Activated naive CD4-positive, alpha-beta T cell treated with anti-CD3 and anti-CD28 coated beads for 36 hours (primary cell): Measurements from ENCODE around the gene SUCO. TPM values are rescaled to one million over a fixed set of nuclear protein-coding genes. Genes with fewer than 3 reads are reported as not detected.

Experiments used
- CTCF ChIA-PET: fragments of 350-600 bp; sonication (Branson Sonifier 250); formaldehyde crosslinking; loops from one replicate; lab custom pipeline; 2021; ENCODE audit warnings: antibody characterized with exemption; lab: Charles Lee
- DNase-seq: peaks from one replicate; pipeline ENCODE4 v3.0.0-alpha.2; 2020
- H3K27ac Mint-ChIP-seq: one replicate; pipeline ENCODE4 v1.8.0; 2021; ENCODE audit warnings: mild to moderate bottlenecking, mixed read lengths
- H3K27me3 Mint-ChIP-seq: one replicate; pipeline ENCODE4 v1.8.0; 2021; ENCODE audit warnings: low read depth, mixed read lengths
- H3K36me3 Mint-ChIP-seq: one replicate; pipeline ENCODE4 v1.8.0; 2021; ENCODE audit warnings: low read depth, mixed read lengths
- H3K4me1 Mint-ChIP-seq: one replicate; pipeline ENCODE4 v1.8.0; 2021; ENCODE audit warnings: low read depth, mixed read lengths
- H3K4me3 Mint-ChIP-seq: one replicate; pipeline ENCODE4 v1.8.0; 2021; ENCODE audit warnings: mild to moderate bottlenecking, moderate library complexity, mixed read lengths
- H3K9me3 Mint-ChIP-seq: one replicate; pipeline ENCODE4 v1.8.0; 2021; ENCODE audit warnings: mixed read lengths
- intact Hi-C: fragments of 100-400 bp; cut with micrococcal nuclease; formaldehyde crosslinking; loops from one replicate; pipeline ENCODE4 v1.15.1; 2023
- total RNA-seq, 2 experiments: library from RNA; stranded (reverse); gene quantifications; one replicate each; pipeline ENCODE4 v1.2.3, GENCODE V29; 2021

Gene SUCO
- total RNA-seq, 2 experiments from 2014 or later: 23.9 TPM

GRCh38 chr1:172517545-172517944, 15.4 kb upstream of the SUCO start:
- no peak overlapping the region for H3K4me3 Mint-ChIP-seq
- H3K9me3 Mint-ChIP-seq: no peaks in the 10 kb centered on the region
- no peaks in the 10 kb centered on the region for H3K36me3 Mint-ChIP-seq
- intact Hi-C loops: no loop called here
- CTCF ChIA-PET: no interaction called here
- DNase-seq: no peak
- H3K4me1 Mint-ChIP-seq: no peaks in the 10 kb centered on the region
- H3K27ac Mint-ChIP-seq: no peak overlapping the region
- no peaks in the 10 kb centered on the region for H3K27me3 Mint-ChIP-seq

- Mint-ChIP-seq H3K4me3 (no peak overlapping the region), H3K9me3 (no peaks in the 10 kb centered on the region), H3K4me1 (peaks cover 10% of the 10 kb centered on the region), H3K27me3 (no peaks in the 10 kb centered on the region), H3K27ac (no peak overlapping the region), H3K36me3 (peaks cover 1% of the 10 kb centered on the region)
- DNase-seq: no peak
- CTCF ChIA-PET: no interaction called here
- intact Hi-C loops: no loop called here
These were observed 3.6 kb upstream of the SUCO start for GRCh38 chr1:172529304-172529703.

GRCh38 chr1:172530000-172530399, 3.0 kb upstream of the SUCO start:
- DNase-seq: no peak
- CTCF ChIA-PET: no interaction called here
- Mint-ChIP-seq H3K4me3 (no peak overlapping the region), H3K27me3 (no peaks in the 10 kb centered on the region), H3K36me3 (peaks cover 1% of the 10 kb centered on the region), H3K4me1 (peaks cover 16% of the 10 kb centered on the region), H3K9me3 (no peaks in the 10 kb centered on the region), H3K27ac (no peak overlapping the region)
- intact Hi-C loops: loop anchor here (5.0 kb wide), 2 partner anchors 337 to 1043 kb away; partner anchors contain the start of gene PRRC2C

- H3K4me1 Mint-ChIP-seq: peaks cover 30% of the 10 kb centered on the region
- peak overlapping the region; percentile 94 for H3K4me3 Mint-ChIP-seq
- peak overlapping the region; percentile 100 for H3K27ac Mint-ChIP-seq
- H3K27me3 Mint-ChIP-seq: no peaks in the 10 kb centered on the region
- intact Hi-C loops: loop anchor here (1.0 to 5.0 kb wide), 12 partner anchors 35 to 1627 kb away; partner anchors contain the start of genes CENPL, DARS2, PIGC and PRDX6
- peaks cover 1% of the 10 kb centered on the region for H3K36me3 Mint-ChIP-seq
- H3K9me3 Mint-ChIP-seq: no peaks in the 10 kb centered on the region
- no peak for DNase-seq
- CTCF ChIA-PET: interaction anchor here (0.5 to 1.3 kb wide), 9 partner anchors 17 to 813 kb away, joined by 3 to 6 read pairs (median 4); no protein-coding TSS in a partner anchor
These were observed 1.4 kb upstream of the SUCO start for GRCh38 chr1:172531412-172532182.

GRCh38 chr1:172532183-172532699, 709 bp upstream of the SUCO start:
- peak; percentile 92 for DNase-seq
- H3K27ac Mint-ChIP-seq: peak overlapping the region; percentile 100
- H3K9me3 Mint-ChIP-seq: no peaks in the 10 kb centered on the region
- peaks cover 1% of the 10 kb centered on the region for H3K36me3 Mint-ChIP-seq
- CTCF ChIA-PET: interaction anchor here (0.5 to 1.3 kb wide), 5 partner anchors 81 to 813 kb away, joined by 3 to 6 read pairs (median 5); no protein-coding TSS in a partner anchor
- intact Hi-C loops: loop anchor here (1.0 to 5.0 kb wide), 12 partner anchors 34 to 1627 kb away; partner anchors contain the start of genes CENPL, DARS2, PIGC and PRDX6
- peak overlapping the region; percentile 94 for H3K4me3 Mint-ChIP-seq
- no peaks in the 10 kb centered on the region for H3K27me3 Mint-ChIP-seq
- H3K4me1 Mint-ChIP-seq: peaks cover 35% of the 10 kb centered on the region

GRCh38 chr1:172533513-172534151, 682 bp downstream of the SUCO start:
- Mint-ChIP-seq H3K27ac (peak overlapping the region; percentile 100), H3K27me3 (no peaks in the 10 kb centered on the region), H3K9me3 (no peaks in the 10 kb centered on the region), H3K4me1 (peaks cover 44% of the 10 kb centered on the region), H3K36me3 (peaks cover 1% of the 10 kb centered on the region), H3K4me3 (peak overlapping the region; percentile 94)
- DNase-seq: peak; percentile 61
- intact Hi-C loops: loop anchor here (1.0 to 5.0 kb wide), 11 partner anchors 83 to 1625 kb away; partner anchors contain the start of genes DNM3, METTL13, PRRC2C and RABGAP1L
- CTCF ChIA-PET: no interaction called here

GRCh38 chr1:172536256-172536655, 3.3 kb downstream of the SUCO start:
- no peak for DNase-seq
- no peak overlapping the region for H3K27ac Mint-ChIP-seq
- peaks cover 1% of the 10 kb centered on the region for H3K36me3 Mint-ChIP-seq
- CTCF ChIA-PET: interaction anchor here (1.0 to 1.5 kb wide), 3 partner anchors 8 to 180 kb away, joined by 3 read pairs; no protein-coding TSS in a partner anchor
- H3K4me1 Mint-ChIP-seq: peaks cover 53% of the 10 kb centered on the region
- intact Hi-C loops: no loop called here
- H3K27me3 Mint-ChIP-seq: no peaks in the 10 kb centered on the region
- H3K4me3 Mint-ChIP-seq: no peak overlapping the region
- no peaks in the 10 kb centered on the region for H3K9me3 Mint-ChIP-seq

- Mint-ChIP-seq H3K27ac (no peak overlapping the region), H3K36me3 (peaks cover 1% of the 10 kb centered on the region), H3K27me3 (no peaks in the 10 kb centered on the region), H3K4me1 (peaks cover 58% of the 10 kb centered on the region), H3K4me3 (no peak overlapping the region), H3K9me3 (no peaks in the 10 kb centered on the region)
- intact Hi-C loops: no loop called here
- CTCF ChIA-PET: interaction anchor here (1.1 to 1.5 kb wide), 2 partner anchors 179 to 182 kb away, joined by 3 read pairs; no protein-coding TSS in a partner anchor
- DNase-seq: no peak
These were observed 4.4 kb downstream of the SUCO start for GRCh38 chr1:172537366-172537765.

GRCh38 chr1:172537827-172538391, 5.0 kb downstream of the SUCO start:
- Mint-ChIP-seq H3K27me3 (no peaks in the 10 kb centered on the region), H3K4me3 (no peak overlapping the region), H3K27ac (no peak overlapping the region), H3K4me1 (peaks cover 63% of the 10 kb centered on the region), H3K36me3 (peaks cover 1% of the 10 kb centered on the region), H3K9me3 (no peaks in the 10 kb centered on the region)
- intact Hi-C loops: no loop called here
- CTCF ChIA-PET: interaction anchor here (1.1 to 1.6 kb wide), 3 partner anchors 178 to 182 kb away, joined by 3 to 6 read pairs (median 3); no protein-coding TSS in a partner anchor
- DNase-seq: no peak

GRCh38 chr1:172540635-172541034, 7.7 kb downstream of the SUCO start:
- H3K36me3 Mint-ChIP-seq: no peaks in the 10 kb centered on the region
- intact Hi-C loops: no loop called here
- no peak for DNase-seq
- CTCF ChIA-PET: no interaction called here
- H3K4me3 Mint-ChIP-seq: no peak overlapping the region
- no peaks in the 10 kb centered on the region for H3K9me3 Mint-ChIP-seq
- peaks cover 56% of the 10 kb centered on the region for H3K4me1 Mint-ChIP-seq
- no peak overlapping the region for H3K27ac Mint-ChIP-seq
- H3K27me3 Mint-ChIP-seq: no peaks in the 10 kb centered on the region

GRCh38 chr1:172544481-172545104, 11.6 kb downstream of the SUCO start:
- intact Hi-C loops: no loop called here
- Mint-ChIP-seq H3K9me3 (no peaks in the 10 kb centered on the region), H3K4me3 (no peak overlapping the region), H3K4me1 (peaks cover 48% of the 10 kb centered on the region), H3K27me3 (no peaks in the 10 kb centered on the region), H3K27ac (no peak overlapping the region), H3K36me3 (no peaks in the 10 kb centered on the region)
- CTCF ChIA-PET: interaction anchor here (0.6 to 1.7 kb wide), 5 partner anchors 9 to 1328 kb away, joined by 3 to 7 read pairs (median 4); no protein-coding TSS in a partner anchor
- DNase-seq: no peak
